Activated CD4-positive, alpha-beta memory T cell treated with anti-CD3 and anti-CD28 coated beads for 36 hours (primary cell): ENCODE results near the gene KAZN. TPM values are rescaled to one million over a fixed set of nuclear protein-coding genes. Genes with fewer than 3 reads are reported as not detected.

Experiments
- CTCF ChIA-PET: fragments of 350-600 bp; sonication (Branson Sonifier 250); formaldehyde crosslinking; loops from one replicate; lab custom pipeline; 2021; ENCODE audit warnings: antibody characterized with exemption, inconsistent platforms; lab: Charles Lee
- POLR2A ChIA-PET: fragments of 350-600 bp; sonication (Branson Sonifier 250); formaldehyde crosslinking; loops from one replicate; lab custom pipeline; 2021; ENCODE audit warnings: antibody characterized with exemption; lab: Charles Lee
- DNase-seq: peaks from one replicate; pipeline ENCODE4 v3.0.0-alpha.2; 2020
- H3K27ac Mint-ChIP-seq: one replicate; pipeline ENCODE4 v1.8.0; 2021; ENCODE audit warnings: mixed read lengths
- H3K27me3 Mint-ChIP-seq: one replicate; pipeline ENCODE4 v1.8.0; 2021; ENCODE audit warnings: mixed read lengths
- H3K36me3 Mint-ChIP-seq: one replicate; pipeline ENCODE4 v1.8.0; 2021; ENCODE audit warnings: mixed read lengths
- H3K4me1 Mint-ChIP-seq: one replicate; pipeline ENCODE4 v1.8.0; 2021; ENCODE audit warnings: low read depth, mixed read lengths
- H3K4me3 Mint-ChIP-seq: one replicate; pipeline ENCODE4 v1.8.0; 2021; ENCODE audit warnings: mild to moderate bottlenecking, mixed read lengths
- H3K9me3 Mint-ChIP-seq: one replicate; pipeline ENCODE4 v1.8.0; 2021; ENCODE audit warnings: mixed read lengths
- intact Hi-C: fragments of 100-400 bp; cut with micrococcal nuclease; formaldehyde crosslinking; loops from one replicate; pipeline ENCODE4 v1.15.1; 2023
- total RNA-seq, 2 experiments: library from RNA; stranded (reverse); gene quantifications; one replicate each; pipeline ENCODE4 v1.2.3, GENCODE V29; 2021

Gene KAZN
- total RNA-seq, 2 experiments from 2014 or later = 0.31 to 0.33 TPM

- H3K27me3 Mint-ChIP-seq = no peaks in the 10 kb centered on the region
- H3K36me3 Mint-ChIP-seq = no peaks in the 10 kb centered on the region
- H3K4me3 Mint-ChIP-seq = no peak overlapping the region
- CTCF ChIA-PET = no interaction called here
- no peak overlapping the region for H3K27ac Mint-ChIP-seq
- intact Hi-C loops = no loop called here
- H3K9me3 Mint-ChIP-seq = peaks cover 14% of the 10 kb centered on the region
- no peak for DNase-seq
- POLR2A ChIA-PET = no interaction called here
- H3K4me1 Mint-ChIP-seq = no peaks in the 10 kb centered on the region
These were observed 41.0 kb downstream of the KAZN start for GRCh38 chr1:14639291-14640050.

- POLR2A ChIA-PET = no interaction called here
- Mint-ChIP-seq H3K27ac (no peak overlapping the region), H3K9me3 (peaks cover 27% of the 10 kb centered on the region), H3K27me3 (no peaks in the 10 kb centered on the region), H3K4me3 (no peak overlapping the region), H3K4me1 (no peaks in the 10 kb centered on the region), H3K36me3 (no peaks in the 10 kb centered on the region)
- CTCF ChIA-PET = no interaction called here
- intact Hi-C loops = no loop called here
- no peak for DNase-seq
These were observed 44.2 kb downstream of the KAZN start for GRCh38 chr1:14642712-14643111.

GRCh38 chr1:14646973-14647372, 48.5 kb downstream of the KAZN start:
- DNase-seq = no peak
- Mint-ChIP-seq H3K27ac (no peak overlapping the region), H3K27me3 (no peaks in the 10 kb centered on the region), H3K36me3 (no peaks in the 10 kb centered on the region), H3K4me3 (no peak overlapping the region), H3K9me3 (peaks cover 24% of the 10 kb centered on the region), H3K4me1 (no peaks in the 10 kb centered on the region)
- intact Hi-C loops = no loop called here
- ChIA-PET POLR2A (no interaction called here), CTCF (no interaction called here)

GRCh38 chr1:14647777-14648176, 49.3 kb downstream of the KAZN start:
- intact Hi-C loops = no loop called here
- H3K9me3 Mint-ChIP-seq = peaks cover 21% of the 10 kb centered on the region
- no peaks in the 10 kb centered on the region for H3K36me3 Mint-ChIP-seq
- ChIA-PET POLR2A (no interaction called here), CTCF (no interaction called here)
- no peaks in the 10 kb centered on the region for H3K27me3 Mint-ChIP-seq
- no peaks in the 10 kb centered on the region for H3K4me1 Mint-ChIP-seq
- DNase-seq = no peak
- no peak overlapping the region for H3K27ac Mint-ChIP-seq
- no peak overlapping the region for H3K4me3 Mint-ChIP-seq

GRCh38 chr1:14648391-14648790, 49.9 kb downstream of the KAZN start:
- Mint-ChIP-seq H3K4me3 (no peak overlapping the region), H3K9me3 (peaks cover 17% of the 10 kb centered on the region), H3K27ac (no peak overlapping the region), H3K4me1 (no peaks in the 10 kb centered on the region), H3K27me3 (peaks cover 2% of the 10 kb centered on the region), H3K36me3 (no peaks in the 10 kb centered on the region)
- no peak for DNase-seq
- intact Hi-C loops = no loop called here
- ChIA-PET CTCF (no interaction called here), POLR2A (no interaction called here)

- POLR2A ChIA-PET = no interaction called here
- H3K27ac Mint-ChIP-seq = no peak overlapping the region
- no peaks in the 10 kb centered on the region for H3K36me3 Mint-ChIP-seq
- intact Hi-C loops = no loop called here
- CTCF ChIA-PET = no interaction called here
- DNase-seq = no peak
- H3K4me1 Mint-ChIP-seq = no peaks in the 10 kb centered on the region
- H3K9me3 Mint-ChIP-seq = peaks cover 14% of the 10 kb centered on the region
- peaks cover 2% of the 10 kb centered on the region for H3K27me3 Mint-ChIP-seq
- no peak overlapping the region for H3K4me3 Mint-ChIP-seq
These were observed 50.7 kb downstream of the KAZN start for GRCh38 chr1:14648896-14649855.

GRCh38 chr1:14649976-14650375, 51.5 kb downstream of the KAZN start:
- Mint-ChIP-seq H3K36me3 (no peaks in the 10 kb centered on the region), H3K9me3 (peaks cover 9% of the 10 kb centered on the region), H3K4me3 (no peak overlapping the region), H3K4me1 (no peaks in the 10 kb centered on the region), H3K27me3 (peaks cover 2% of the 10 kb centered on the region), H3K27ac (no peak overlapping the region)
- CTCF ChIA-PET = no interaction called here
- DNase-seq = no peak
- intact Hi-C loops = no loop called here
- POLR2A ChIA-PET = no interaction called here

GRCh38 chr1:14650951-14651350, 52.5 kb downstream of the KAZN start:
- H3K27me3 Mint-ChIP-seq = peaks cover 2% of the 10 kb centered on the region
- ChIA-PET CTCF (no interaction called here), POLR2A (no interaction called here)
- DNase-seq = no peak
- H3K4me1 Mint-ChIP-seq = no peaks in the 10 kb centered on the region
- intact Hi-C loops = no loop called here
- H3K27ac Mint-ChIP-seq = no peak overlapping the region
- H3K9me3 Mint-ChIP-seq = no peaks in the 10 kb centered on the region
- H3K4me3 Mint-ChIP-seq = no peak overlapping the region
- H3K36me3 Mint-ChIP-seq = no peaks in the 10 kb centered on the region

GRCh38 chr1:14652840-14653239, 54.4 kb downstream of the KAZN start:
- ChIA-PET POLR2A (no interaction called here), CTCF (no interaction called here)
- H3K4me3 Mint-ChIP-seq = no peak overlapping the region
- H3K36me3 Mint-ChIP-seq = no peaks in the 10 kb centered on the region
- intact Hi-C loops = no loop called here
- H3K27ac Mint-ChIP-seq = no peak overlapping the region
- H3K27me3 Mint-ChIP-seq = peaks cover 2% of the 10 kb centered on the region
- H3K9me3 Mint-ChIP-seq = no peaks in the 10 kb centered on the region
- H3K4me1 Mint-ChIP-seq = no peaks in the 10 kb centered on the region
- no peak for DNase-seq

GRCh38 chr1:14653461-14653960, 55.0 kb downstream of the KAZN start:
- POLR2A ChIA-PET = no interaction called here
- no peak for DNase-seq
- Mint-ChIP-seq H3K9me3 (no peaks in the 10 kb centered on the region), H3K27ac (no peak overlapping the region), H3K4me1 (no peaks in the 10 kb centered on the region), H3K27me3 (peaks cover 2% of the 10 kb centered on the region), H3K4me3 (no peak overlapping the region), H3K36me3 (no peaks in the 10 kb centered on the region)
- intact Hi-C loops = no loop called here
- CTCF ChIA-PET = no interaction called here

- H3K4me3 Mint-ChIP-seq = no peak overlapping the region
- DNase-seq = no peak
- H3K36me3 Mint-ChIP-seq = no peaks in the 10 kb centered on the region
- POLR2A ChIA-PET = no interaction called here
- no peaks in the 10 kb centered on the region for H3K9me3 Mint-ChIP-seq
- peaks cover 2% of the 10 kb centered on the region for H3K27me3 Mint-ChIP-seq
- H3K4me1 Mint-ChIP-seq = no peaks in the 10 kb centered on the region
- intact Hi-C loops = no loop called here
- H3K27ac Mint-ChIP-seq = no peak overlapping the region
- CTCF ChIA-PET = no interaction called here
These were observed 56.1 kb downstream of the KAZN start for GRCh38 chr1:14654554-14654953.

- no peak for DNase-seq
- Mint-ChIP-seq H3K27ac (no peak overlapping the region), H3K27me3 (peaks cover 4% of the 10 kb centered on the region), H3K4me1 (no peaks in the 10 kb centered on the region), H3K36me3 (no peaks in the 10 kb centered on the region), H3K9me3 (no peaks in the 10 kb centered on the region), H3K4me3 (no peak overlapping the region)
- ChIA-PET CTCF (no interaction called here), POLR2A (no interaction called here)
- intact Hi-C loops = no loop called here
These were observed 56.9 kb downstream of the KAZN start for GRCh38 chr1:14655385-14655784.
